Neural crest cell (in vitro differentiated cells): ENCODE measurements around the gene STARD10. TPM values are rescaled to one million over a fixed set of nuclear protein-coding genes. Genes with fewer than 3 reads are reported as not detected.
"Not testable (repeated sequence)": the region's sequence is repeated elsewhere in the genome, so short reads cannot be mapped to it uniquely, and the experiment has no call there.

Experiments used
- DNase-seq: peaks from one replicate; pipeline ENCODE4 v3.0.0; 2021; ENCODE audit warnings: low read depth, mixed read lengths, low spot score
- H3K27ac Mint-ChIP-seq: one replicate; pipeline ENCODE4 v1.8.0; 2021; ENCODE audit warnings: mild to moderate bottlenecking, mixed read lengths; ENCODE audit not compliant: unreplicated experiment
- H3K27me3 Mint-ChIP-seq: 2 replicates; pipeline ENCODE4 v1.8.0; 2021; ENCODE audit warnings: low read depth, mild to moderate bottlenecking, mixed read lengths
- H3K36me3 Mint-ChIP-seq: 2 replicates; pipeline ENCODE4 v1.8.0; 2021; ENCODE audit warnings: low read depth, mild to moderate bottlenecking, mixed read lengths
- H3K4me1 Mint-ChIP-seq: 2 replicates; pipeline ENCODE4 v1.8.0; 2021; ENCODE audit warnings: mixed read lengths
- H3K4me3 Mint-ChIP-seq: one replicate; pipeline ENCODE4 v1.8.0; 2021; ENCODE audit warnings: mild to moderate bottlenecking, mixed read lengths
- H3K9me3 Mint-ChIP-seq: 2 replicates; pipeline ENCODE4 v1.8.0; 2021; ENCODE audit warnings: mixed read lengths
- total RNA-seq: library from RNA; stranded (reverse); gene quantifications from 2 replicates; pipeline ENCODE4 v1.2.1, GENCODE V29; 2021
- TF ChIP-seq, protein P1 (sequence below): fragments of 200-600 bp; sonication (generic); conservative IDR thresholded peaks from 2 replicates; pipeline ENCODE4 v1.5.0; 2021; ENCODE audit warnings: antibody characterized with exemption, mild to moderate bottlenecking

STARD10 gene
- total RNA-seq, 1 donor from 2014 or later: 12.6 TPM

DNA sequence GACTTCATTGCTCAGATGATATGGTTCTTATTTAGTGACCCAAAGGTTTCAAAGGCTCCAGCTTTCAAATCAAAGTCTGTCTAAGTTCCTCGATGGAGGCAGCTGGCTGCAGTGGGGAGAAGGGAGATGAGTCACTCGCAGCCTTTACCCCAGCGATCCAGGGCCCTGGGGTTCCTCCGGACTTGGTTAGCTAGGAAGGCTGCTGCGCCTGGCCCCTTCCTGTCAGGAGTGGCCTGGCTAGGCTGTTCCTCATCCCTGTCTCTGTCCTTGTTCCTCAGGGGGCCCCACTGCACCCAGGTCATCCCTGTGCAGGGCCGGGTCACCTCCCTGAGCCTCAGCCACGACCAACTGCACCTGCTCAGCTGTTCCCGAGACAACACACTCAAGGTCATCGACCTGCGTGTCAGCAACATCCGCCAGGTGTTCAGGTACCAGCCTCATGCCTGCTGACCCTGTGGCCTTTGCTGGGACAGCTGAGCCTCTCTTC lies 34.3 kb upstream of the STARD10 start:
- Mint-ChIP-seq H3K4me3 (no peak overlapping the region), H3K36me3 (no peaks in the 10 kb centered on the region), H3K9me3 (no peaks in the 10 kb centered on the region), H3K27ac (peak overlapping the region; percentile 78), H3K27me3 (peaks cover 7% of the 10 kb centered on the region), H3K4me1 (peaks cover 9% of the 10 kb centered on the region)
- DNase-seq: no peak
- TF ChIP-seq, protein P1, sequence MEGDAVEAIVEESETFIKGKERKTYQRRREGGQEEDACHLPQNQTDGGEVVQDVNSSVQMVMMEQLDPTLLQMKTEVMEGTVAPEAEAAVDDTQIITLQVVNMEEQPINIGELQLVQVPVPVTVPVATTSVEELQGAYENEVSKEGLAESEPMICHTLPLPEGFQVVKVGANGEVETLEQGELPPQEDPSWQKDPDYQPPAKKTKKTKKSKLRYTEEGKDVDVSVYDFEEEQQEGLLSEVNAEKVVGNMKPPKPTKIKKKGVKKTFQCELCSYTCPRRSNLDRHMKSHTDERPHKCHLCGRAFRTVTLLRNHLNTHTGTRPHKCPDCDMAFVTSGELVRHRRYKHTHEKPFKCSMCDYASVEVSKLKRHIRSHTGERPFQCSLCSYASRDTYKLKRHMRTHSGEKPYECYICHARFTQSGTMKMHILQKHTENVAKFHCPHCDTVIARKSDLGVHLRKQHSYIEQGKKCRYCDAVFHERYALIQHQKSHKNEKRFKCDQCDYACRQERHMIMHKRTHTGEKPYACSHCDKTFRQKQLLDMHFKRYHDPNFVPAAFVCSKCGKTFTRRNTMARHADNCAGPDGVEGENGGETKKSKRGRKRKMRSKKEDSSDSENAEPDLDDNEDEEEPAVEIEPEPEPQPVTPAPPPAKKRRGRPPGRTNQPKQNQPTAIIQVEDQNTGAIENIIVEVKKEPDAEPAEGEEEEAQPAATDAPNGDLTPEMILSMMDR: no peak

DNA sequence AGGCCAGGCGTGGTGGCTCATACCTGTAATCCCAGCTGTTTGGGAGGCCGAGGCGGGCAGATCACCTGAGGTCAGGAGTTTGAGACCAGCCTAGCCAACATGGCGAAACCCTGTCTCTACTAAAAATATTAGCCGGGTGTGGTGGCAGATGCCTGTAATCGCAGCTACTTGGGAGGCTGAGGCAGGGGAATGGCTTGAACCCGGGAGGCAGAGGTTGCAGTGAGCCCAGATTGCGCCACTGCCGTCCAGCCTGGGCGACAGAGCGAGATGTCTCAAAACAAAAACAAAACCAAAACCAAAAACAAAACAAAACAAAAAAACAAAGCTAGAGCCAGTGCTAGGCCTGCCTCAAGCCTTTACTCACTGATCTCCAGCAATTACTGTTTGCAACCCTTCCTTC lies 33.8 kb upstream of the STARD10 start:
- H3K9me3 Mint-ChIP-seq, H3K4me3 Mint-ChIP-seq, H3K27ac Mint-ChIP-seq, H3K27me3 Mint-ChIP-seq, DNase-seq, H3K36me3 Mint-ChIP-seq: not testable (repeated sequence)
- peaks cover 10% of the 10 kb centered on the region for H3K4me1 Mint-ChIP-seq

DNA sequence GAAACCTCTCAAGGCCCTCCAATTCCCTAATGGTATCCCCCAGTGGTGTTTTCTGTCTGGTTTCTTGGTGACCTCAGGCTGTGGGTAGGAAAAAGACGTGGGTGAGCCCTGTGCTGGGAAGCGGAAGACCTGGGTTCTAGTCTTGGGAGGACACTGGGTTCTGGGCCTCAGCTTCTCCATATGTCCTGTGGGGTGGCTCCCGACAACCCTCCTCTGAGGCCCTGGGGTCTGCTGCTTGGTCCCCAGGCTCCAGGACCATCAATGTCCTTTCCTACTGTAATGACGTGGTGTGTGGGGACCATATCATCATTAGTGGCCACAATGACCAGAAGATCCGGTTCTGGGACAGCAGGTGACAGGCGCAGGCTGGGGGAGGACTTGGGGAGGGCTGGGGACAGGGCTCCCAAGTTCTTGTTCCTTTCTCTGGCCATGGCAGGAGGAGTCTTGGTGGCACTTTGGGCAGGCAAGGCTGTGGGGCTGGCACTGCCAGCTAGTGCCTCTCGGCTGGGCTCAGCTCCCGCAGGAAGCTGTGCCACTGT lies 33.2 kb upstream of the STARD10 start:
- no peaks in the 10 kb centered on the region for H3K36me3 Mint-ChIP-seq
- H3K27me3 Mint-ChIP-seq: peaks cover 10% of the 10 kb centered on the region
- TF ChIP-seq, protein P1: no peak
- H3K4me1 Mint-ChIP-seq: peaks cover 12% of the 10 kb centered on the region
- H3K4me3 Mint-ChIP-seq: peak overlapping the region; percentile 54
- H3K27ac Mint-ChIP-seq: no peak overlapping the region
- no peaks in the 10 kb centered on the region for H3K9me3 Mint-ChIP-seq
- no peak for DNase-seq

DNA sequence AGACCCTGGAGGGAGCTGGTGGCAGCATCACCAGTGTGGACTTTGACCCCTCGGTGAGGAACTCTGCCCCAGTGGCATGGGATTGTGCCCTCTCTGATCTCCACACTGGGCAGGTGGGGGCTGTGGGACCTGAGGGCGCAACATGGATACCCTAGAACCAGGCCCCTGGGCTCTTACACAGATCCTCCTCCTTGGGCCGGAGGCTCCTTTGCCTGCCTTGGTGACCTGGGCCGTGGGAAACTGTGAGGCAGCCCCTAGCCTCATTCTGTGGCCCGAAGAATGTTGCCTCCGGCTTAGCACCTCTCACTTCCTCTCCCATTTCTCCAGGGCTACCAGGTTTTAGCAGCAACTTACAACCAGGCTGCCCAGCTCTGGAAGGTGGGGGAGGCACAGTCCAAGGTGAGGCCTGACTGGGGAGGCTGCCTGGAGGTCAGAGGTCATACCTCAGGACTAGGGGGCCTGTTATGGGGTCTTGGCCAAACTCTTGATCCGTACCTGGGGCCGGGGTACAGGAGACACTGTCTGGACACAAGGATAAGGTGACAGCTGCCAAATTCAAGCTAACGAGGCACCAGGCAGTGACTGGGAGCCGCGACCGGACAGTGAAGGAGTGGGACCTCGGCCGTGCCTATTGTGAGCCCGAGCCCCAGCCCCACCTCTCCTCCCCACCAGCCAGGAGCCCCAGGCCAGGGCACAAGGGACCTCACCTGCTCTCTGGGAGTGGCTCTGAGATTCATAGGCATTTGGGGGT lies 32.5 kb upstream of the STARD10 start:
- H3K9me3 Mint-ChIP-seq: no peaks in the 10 kb centered on the region
- peak overlapping the region; percentile 54 for H3K4me3 Mint-ChIP-seq
- no peak overlapping the region for H3K27ac Mint-ChIP-seq
- DNase-seq: no peak
- no peaks in the 10 kb centered on the region for H3K36me3 Mint-ChIP-seq
- TF ChIP-seq, protein P1: no peak
- H3K27me3 Mint-ChIP-seq: peaks cover 7% of the 10 kb centered on the region
- H3K4me1 Mint-ChIP-seq: peaks cover 5% of the 10 kb centered on the region

DNA sequence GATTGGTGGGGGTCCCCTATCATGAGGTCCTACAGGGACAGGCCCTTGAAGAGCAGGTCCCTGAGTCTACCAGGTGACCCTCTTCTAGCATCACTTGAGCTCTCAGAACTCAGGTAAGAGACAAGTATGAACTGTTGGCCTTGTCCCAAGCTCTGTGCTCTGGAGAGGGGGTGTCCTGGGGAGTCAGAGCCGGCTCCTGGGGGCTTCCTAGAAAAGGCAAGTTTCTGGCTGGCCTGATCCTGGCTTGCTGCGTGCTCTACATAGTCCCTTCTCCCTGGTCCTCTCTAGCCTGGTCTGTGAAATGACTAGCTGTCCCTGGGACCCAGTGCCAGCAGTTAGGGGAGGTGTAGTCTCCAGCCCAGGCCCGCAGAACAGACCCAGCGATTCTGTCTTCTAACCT lies 31.8 kb upstream of the STARD10 start:
- Mint-ChIP-seq H3K27ac (no peak overlapping the region), H3K27me3 (peaks cover 7% of the 10 kb centered on the region), H3K36me3 (no peaks in the 10 kb centered on the region), H3K4me1 (peaks cover 4% of the 10 kb centered on the region), H3K4me3 (peak overlapping the region; percentile 62), H3K9me3 (no peaks in the 10 kb centered on the region)
- no peak for DNase-seq
- TF ChIP-seq, protein P1: no peak
